ENCODE data around the gene RNF111. TPM values are rescaled to one million over a fixed set of nuclear protein-coding genes. Genes with fewer than 3 reads are reported as not detected.

The RNF111 gene
- total and polyA plus RNA-seq, 9 of the 15 experiments (the other 6 are each of a cell fraction or from before 2014, with no cell fraction given): 7.9 to 26.0 (median 14.4) TPM

DNA sequence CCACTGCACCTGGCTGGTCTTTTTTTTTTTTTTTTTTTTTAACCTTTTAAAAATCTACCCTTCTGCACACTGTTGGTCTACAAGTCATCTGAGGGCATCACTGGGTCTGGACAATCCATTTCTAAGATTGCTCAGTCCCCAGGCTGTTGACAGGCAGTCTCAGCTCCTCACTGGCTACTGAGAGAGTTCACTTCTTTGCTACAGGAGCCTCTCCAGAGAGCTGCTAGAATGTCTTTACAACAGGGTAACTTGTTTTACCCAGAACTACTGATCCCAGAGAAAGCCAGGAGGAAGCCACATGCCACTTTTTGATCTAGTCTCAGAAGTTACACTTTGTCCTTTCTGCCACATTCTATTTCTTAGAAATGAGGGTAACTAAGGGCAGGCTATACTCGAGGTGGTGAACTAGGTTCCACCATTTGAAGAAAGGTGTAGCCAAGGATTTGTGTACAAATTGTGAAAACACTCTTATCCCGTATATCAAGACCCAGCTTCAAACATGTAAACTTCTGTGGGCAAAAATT is 111.8 kb downstream of the RNF111 start (continued):
- TF ChIP-seq, protein P1, sequence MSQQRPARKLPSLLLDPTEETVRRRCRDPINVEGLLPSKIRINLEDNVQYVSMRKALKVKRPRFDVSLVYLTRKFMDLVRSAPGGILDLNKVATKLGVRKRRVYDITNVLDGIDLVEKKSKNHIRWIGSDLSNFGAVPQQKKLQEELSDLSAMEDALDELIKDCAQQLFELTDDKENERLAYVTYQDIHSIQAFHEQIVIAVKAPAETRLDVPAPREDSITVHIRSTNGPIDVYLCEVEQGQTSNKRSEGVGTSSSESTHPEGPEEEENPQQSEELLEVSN (IDR thresholded peaks at IDR 0.05; ENCODE audit: borderline replicate concordance in 1 of 2, extremely low read depth in 1 of 2, insufficient read depth in 1 of 2, insufficient read length in 1 of 2, low read depth in 1 of 2, low read length in 1 of 2, poor library complexity in 1 of 2, severe bottlenecking in 1 of 2): no peak
- no peak for TF ChIP-seq SMARCC2 (IDR thresholded peaks at IDR 0.05; ENCODE audit: low read depth)
- TF ChIP-seq RB1 (IDR thresholded peaks at IDR 0.05; ENCODE audit: low read depth): no peak
- TF ChIP-seq GABPB2 (CRISPR knock-in tag; conservative IDR thresholded peaks at IDR 0.05): no peak
- no peak for TF ChIP-seq ASH1L (IDR thresholded peaks at IDR 0.05; ENCODE audit: borderline replicate concordance, low read depth, partially characterized antibody)
- TF ChIP-seq ZC3H8 (IDR thresholded peaks at IDR 0.05): no peak
- TF ChIP-seq, protein P2, sequence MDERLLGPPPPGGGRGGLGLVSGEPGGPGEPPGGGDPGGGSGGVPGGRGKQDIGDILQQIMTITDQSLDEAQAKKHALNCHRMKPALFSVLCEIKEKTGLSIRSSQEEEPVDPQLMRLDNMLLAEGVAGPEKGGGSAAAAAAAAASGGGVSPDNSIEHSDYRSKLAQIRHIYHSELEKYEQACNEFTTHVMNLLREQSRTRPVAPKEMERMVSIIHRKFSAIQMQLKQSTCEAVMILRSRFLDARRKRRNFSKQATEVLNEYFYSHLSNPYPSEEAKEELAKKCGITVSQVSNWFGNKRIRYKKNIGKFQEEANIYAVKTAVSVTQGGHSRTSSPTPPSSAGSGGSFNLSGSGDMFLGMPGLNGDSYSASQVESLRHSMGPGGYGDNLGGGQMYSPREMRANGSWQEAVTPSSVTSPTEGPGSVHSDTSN (CRISPR knock-in tag; IDR thresholded peaks at IDR 0.05; ENCODE audit: low read depth): no peak
- TF ChIP-seq, protein P2 (tag; conservative IDR thresholded peaks at IDR 0.05; ENCODE audit: low read depth): no peak
- TF ChIP-seq HNRNPH1 (optimal IDR thresholded peaks at IDR 0.05; ENCODE audit: low read depth, low read length): no peak
- TF ChIP-seq RFX1 (IDR thresholded peaks at IDR 0.05): no peak
- TF ChIP-seq THRB (CRISPR knock-in tag; conservative IDR thresholded peaks at IDR 0.05): no peak
- TF ChIP-seq HMG20A (CRISPR knock-in tag; conservative IDR thresholded peaks at IDR 0.05): no peak

All from K562 (cell line).